ENCODE data around the gene TP53I13. TPM values are rescaled to one million over a fixed set of nuclear protein-coding genes. Genes with fewer than 3 reads are reported as not detected.

Gene TP53I13
- total and polyA plus RNA-seq, 2 of the 13 experiments (the other 11 are each of a cell fraction or from before 2014, with no cell fraction given): 16.9 to 25.7 TPM

- peak; percentile 58; the same call in 1 of the 2 replicates for TF ChIP-seq ZNF747 (CRISPR knock-in tag; IDR thresholded peaks at IDR 0.05; ENCODE audit: borderline replicate concordance)
- no peak for TF ChIP-seq RBM22 (optimal IDR thresholded peaks at IDR 0.05; ENCODE audit: low read length)
- no peak; the same call in 1 of the 2 replicates for TF ChIP-seq HOXA9 (CRISPR knock-in tag; IDR thresholded peaks at IDR 0.05; ENCODE audit: borderline replicate concordance)
- TF ChIP-seq AGO1 (IDR thresholded peaks at IDR 0.05; ENCODE audit: low read depth, low read length, poor library complexity, severe bottlenecking): peak; percentile 48
- TF ChIP-seq, protein P1, sequence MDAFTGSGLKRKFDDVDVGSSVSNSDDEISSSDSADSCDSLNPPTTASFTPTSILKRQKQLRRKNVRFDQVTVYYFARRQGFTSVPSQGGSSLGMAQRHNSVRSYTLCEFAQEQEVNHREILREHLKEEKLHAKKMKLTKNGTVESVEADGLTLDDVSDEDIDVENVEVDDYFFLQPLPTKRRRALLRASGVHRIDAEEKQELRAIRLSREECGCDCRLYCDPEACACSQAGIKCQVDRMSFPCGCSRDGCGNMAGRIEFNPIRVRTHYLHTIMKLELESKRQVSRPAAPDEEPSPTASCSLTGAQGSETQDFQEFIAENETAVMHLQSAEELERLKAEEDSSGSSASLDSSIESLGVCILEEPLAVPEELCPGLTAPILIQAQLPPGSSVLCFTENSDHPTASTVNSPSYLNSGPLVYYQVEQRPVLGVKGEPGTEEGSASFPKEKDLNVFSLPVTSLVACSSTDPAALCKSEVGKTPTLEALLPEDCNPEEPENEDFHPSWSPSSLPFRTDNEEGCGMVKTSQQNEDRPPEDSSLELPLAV (CRISPR knock-in tag; conservative IDR thresholded peaks at IDR 0.05; ENCODE audit: low read depth): 0 out of 2 replicates have a peak, but pooled peaks have one; percentile 83
- TF ChIP-seq ZNF260 (CRISPR knock-in tag; IDR thresholded peaks at IDR 0.05; ENCODE audit: borderline replicate concordance, low read depth): no peak
- TF ChIP-seq CBX5 (CRISPR knock-in tag; IDR thresholded peaks at IDR 0.05; ENCODE audit: borderline replicate concordance): no peak
- peak; percentile 84; the same call in 1 of the 2 replicates for TF ChIP-seq GTF3A (CRISPR knock-in tag; conservative IDR thresholded peaks at IDR 0.05)
- TF ChIP-seq PCBP1 (IDR thresholded peaks at IDR 0.05; ENCODE audit: borderline replicate concordance, low read depth, low read length): no peak
- TF ChIP-seq ZNF34 (CRISPR knock-in tag; IDR thresholded peaks at IDR 0.05; ENCODE audit: borderline replicate concordance): 0 out of 2 replicates have a peak, but pooled peaks have one; percentile 27
- peak; percentile 95; the same call in 1 of the 2 replicates for TF ChIP-seq KDM5B (CRISPR knock-in tag; IDR thresholded peaks at IDR 0.05; ENCODE audit: borderline replicate concordance)
- TF ChIP-seq ELK4 (CRISPR knock-in tag; IDR thresholded peaks at IDR 0.05; ENCODE audit: borderline replicate concordance): 0 out of 2 replicates have a peak, but pooled peaks have one; percentile 27
- TF ChIP-seq HDAC6 (IDR thresholded peaks at IDR 0.05; ENCODE audit: low read depth, low read length): no peak
- no peak for TF ChIP-seq ZNF720 (CRISPR knock-in tag; IDR thresholded peaks at IDR 0.05)
- TF ChIP-seq TFDP1 (CRISPR knock-in tag; IDR thresholded peaks at IDR 0.05; ENCODE audit: borderline replicate concordance): peak; percentile 97
- no peak for TF ChIP-seq NFYC (CRISPR knock-in tag; IDR thresholded peaks at IDR 0.05)
- no peak; the same call in 1 of the 2 replicates for TF ChIP-seq ZNF318 (CRISPR knock-in tag; IDR thresholded peaks at IDR 0.05)
Observed at GRCh38 chr17:29613352-29613837, 44.9 kb downstream of the TP53I13 start (continued).

Measured in HepG2 (cell line).